GM23338 (cell line): ENCODE measurements around the gene CRTC1. TPM values are rescaled to one million over a fixed set of nuclear protein-coding genes. Genes with fewer than 3 reads are reported as not detected.
A peak's percentile ranks its signal among the peaks of the same experiment; 100 is the strongest.

Experiments used
- ATAC-seq: fragments of 200-7000 bp; cut with Tn5 transposase; 3 replicates; pipeline ENCODE4 v1.9.1; 2020
- DNase-seq: peaks from one replicate; pipeline ENCODE4 v3.0.0-alpha.2; 2015; ENCODE audit warnings: low spot score
- H2AFZ ChIP-seq: fragments of 200-600 bp; sonication (generic); 2 replicates; pipeline ENCODE4 v1.8.0; 2016; ENCODE audit warnings: antibody characterized with exemption, mild to moderate bottlenecking, moderate library complexity
- H3F3A ChIP-seq: fragments of 200-600 bp; sonication (generic); replicated peaks from 2 replicates; pipeline ENCODE4 v1.8.0; 2017; ENCODE audit warnings: antibody characterized with exemption, mixed run types, low read depth
- H3K27ac ChIP-seq: fragments of 200-600 bp; sonication (generic); 2 replicates; pipeline ENCODE4 v1.6.1; 2016; ENCODE audit warnings: low read depth
- H3K27me3 ChIP-seq: fragments of 200-600 bp; sonication (generic); 2 replicates; pipeline ENCODE4 v1.8.0; 2016; ENCODE audit warnings: mild to moderate bottlenecking, mixed run types, moderate library complexity; ENCODE audit not compliant: insufficient read depth
- H3K36me3 ChIP-seq: fragments of 200-600 bp; sonication (generic); 2 replicates; pipeline ENCODE4 v1.8.0; 2016; ENCODE audit warnings: mild to moderate bottlenecking; ENCODE audit not compliant: insufficient read depth
- H3K4me1 ChIP-seq: fragments of 200-600 bp; sonication (generic); 2 replicates; pipeline ENCODE4 v1.8.0; 2016; ENCODE audit warnings: mild to moderate bottlenecking, moderate library complexity; ENCODE audit not compliant: insufficient read depth
- H3K4me2 ChIP-seq: fragments of 200-600 bp; sonication (generic); 2 replicates; pipeline ENCODE4 v1.7.1; 2017; ENCODE audit warnings: mixed run types
- H3K4me3 ChIP-seq: fragments of 200-600 bp; sonication (generic); 2 replicates; pipeline ENCODE4 v1.6.1; 2016; ENCODE audit warnings: mixed run types
- H3K79me2 ChIP-seq: fragments of 200-600 bp; sonication (generic); replicated peaks from 2 replicates; pipeline ENCODE4 v1.8.0; 2017; ENCODE audit warnings: mild to moderate bottlenecking; ENCODE audit not compliant: insufficient read depth
- H3K9me2 ChIP-seq: fragments of 200-600 bp; sonication (generic); 2 replicates; pipeline ENCODE4 v1.8.0; 2017; ENCODE audit not compliant: insufficient read depth
- H4K20me1 ChIP-seq: fragments of 200-600 bp; sonication (generic); replicated peaks from 2 replicates; pipeline ENCODE4 v1.8.0; 2017; ENCODE audit warnings: mild to moderate bottlenecking; ENCODE audit not compliant: insufficient read depth
- H3K27ac Mint-ChIP-seq: 2 replicates; pipeline ENCODE4 v1.8.0; 2020; ENCODE audit warnings: inconsistent platforms, mild to moderate bottlenecking, moderate library complexity, mixed read lengths
- H3K27me3 Mint-ChIP-seq: 3 replicates; pipeline ENCODE4 v1.8.0; 2022; ENCODE audit warnings: low read depth, mild to moderate bottlenecking, moderate library complexity, mixed read lengths, inconsistent platforms; ENCODE audit not compliant: insufficient read depth, poor library complexity
- H3K36me3 Mint-ChIP-seq: 3 replicates; pipeline ENCODE4 v1.8.0; 2021; ENCODE audit warnings: low read depth, mild to moderate bottlenecking, inconsistent platforms, moderate library complexity, mixed read lengths
- H3K4me1 Mint-ChIP-seq: 3 replicates; pipeline ENCODE4 v1.8.0; 2020; ENCODE audit warnings: mild to moderate bottlenecking, inconsistent platforms, mixed read lengths
- H3K4me3 Mint-ChIP-seq: 3 replicates; pipeline ENCODE4 v1.8.0; 2021; ENCODE audit warnings: moderate library complexity, mild to moderate bottlenecking, inconsistent platforms, mixed read lengths
- H3K9me3 Mint-ChIP-seq: 3 replicates; pipeline ENCODE4 v1.8.0; 2020; ENCODE audit warnings: moderate library complexity, mild to moderate bottlenecking, inconsistent platforms, mixed read lengths
- CREB1 ChIP-seq: fragments of 250-450 bp; sonication (Bioruptor Pico); IDR thresholded peaks from 2 replicates; pipeline ENCODE4 v1.5.0; 2020; ENCODE audit warnings: low read depth, mild to moderate bottlenecking, moderate library complexity
- CTCF ChIP-seq, 2 experiments: fragments of 200-600 bp in 1 of 2; sonication (generic) in 1 of 2; conservative IDR thresholded peaks; 2 replicates each; pipeline versions ENCODE4 v1.5.1 to v1.6.1; 2016 to 2017; ENCODE audit warnings: antibody characterized with exemption in 2 of 2, low read depth in 2 of 2, mild to moderate bottlenecking in 2 of 2, moderate library complexity in 1 of 2
- ETS1 ChIP-seq: IDR thresholded peaks from 2 replicates; pipeline ENCODE4 v1.6.1; 2016; ENCODE audit warnings: antibody characterized with exemption
- REST ChIP-seq: IDR thresholded peaks from one replicate; pipeline ENCODE4 v1.6.1; 2018; ENCODE audit warnings: antibody characterized with exemption; ENCODE audit not compliant: unreplicated experiment
- polyA plus RNA-seq: library from polyadenylated mRNA; unstranded; fragments of >200 nt; fragmentation: Nextera tagmentation; extraction: Ambion mirVana; gene quantifications from 2 replicates; pipeline ENCODE4 v1.2.1, GENCODE V29; 2016
- total RNA-seq: library from RNA; depleted of rRNA; stranded (reverse); fragments of >200 nt; shearing (Covaris generic); gene quantifications from 2 replicates; pipeline ENCODE4 v1.2.3, GENCODE V29; 2014

Gene CRTC1
- total and polyA plus RNA-seq, 2 experiments from 2014 or later = 5.4 to 8.4 TPM

GRCh38 chr19:18746401-18747325 is 63.2 kb downstream of the CRTC1 start:
- Mint-ChIP-seq H3K9me3 (no peaks in the 10 kb centered on the region; the same call in 2 of the 3 replicates), H3K36me3 (peaks cover 4% of the 10 kb centered on the region; the same call in 2 of the 3 replicates), H3K27me3 (peaks cover 6% of the 10 kb centered on the region), H3K4me1 (peaks cover 11% of the 10 kb centered on the region), H3K4me3 (no peak overlapping the region; the same call in 2 of the 3 replicates), H3K27ac (no peak overlapping the region; the same call in 1 of the 2 replicates)
- DNase-seq (peak; percentile 55), ATAC-seq (peak; percentile 61)
- Histone ChIP-seq H2AFZ (no peak overlapping the region), H3F3A (no peaks in the 10 kb centered on the region), H3K27me3 (no peaks in the 10 kb centered on the region), H3K9me2 (no peaks in the 10 kb centered on the region), H4K20me1 (no peaks in the 10 kb centered on the region; the same call in 1 of the 2 replicates), H3K79me2 (no peaks in the 10 kb centered on the region), H3K4me1 (no peaks in the 10 kb centered on the region; the same call in 1 of the 2 replicates), H3K4me2 (no peak overlapping the region), H3K4me3 (no peak overlapping the region), H3K36me3 (no peaks in the 10 kb centered on the region), H3K27ac (0 out of 2 replicates have a peak overlapping the region, but pooled peaks have one; percentile 45)
- TF ChIP-seq CREB1 (CRISPR knock-in tag) (no peak), REST (no peak), CTCF (conservative IDR thresholded peaks at IDR 0.05; ENCODE audit: low read depth in 2 of 2) (0 out of 4 replicates have a peak, but pooled peaks of 1 of the 2 experiments have one; percentile 2)

GRCh38 chr19:18749362-18750231 is 66.1 kb downstream of the CRTC1 start:
- H2AFZ ChIP-seq = no peak overlapping the region
- no peak for DNase-seq
- Mint-ChIP-seq H3K4me1 (peaks cover 11% of the 10 kb centered on the region), H3K36me3 (peaks cover 18% of the 10 kb centered on the region), H3K9me3 (no peaks in the 10 kb centered on the region; the same call in 2 of the 3 replicates), H3K27me3 (peaks cover 8% of the 10 kb centered on the region), H3K27ac (no peak overlapping the region; the same call in 1 of the 2 replicates), H3K4me3 (no peak overlapping the region)
- H3K79me2 ChIP-seq = no peaks in the 10 kb centered on the region
- no peaks in the 10 kb centered on the region for H3F3A ChIP-seq
- peak; percentile 11; the same call in 2 of the 3 replicates for ATAC-seq
- H3K4me3 ChIP-seq = no peak overlapping the region
- H3K27me3 ChIP-seq = no peaks in the 10 kb centered on the region
- no peak overlapping the region for H3K4me2 ChIP-seq
- TF ChIP-seq ETS1 (no peak), REST (no peak)
- peaks cover 4% of the 10 kb centered on the region for H4K20me1 ChIP-seq
- no peaks in the 10 kb centered on the region for H3K36me3 ChIP-seq
- no peaks in the 10 kb centered on the region; the same call in 1 of the 2 replicates for H3K4me1 ChIP-seq
- H3K9me2 ChIP-seq = no peaks in the 10 kb centered on the region
- H3K27ac ChIP-seq = no peak overlapping the region
